NOMO-1 (cell line): Measurements from ENCODE around the gene HBEGF.
"Not testable (repeated sequence)": the region's sequence is repeated elsewhere in the genome, so short reads cannot be mapped to it uniquely, and the experiment has no call there.

Experiments used
- DNase-seq, 2 experiments: peaks; one replicate each; lab custom pipeline; 2025; ENCODE audit not compliant: unreplicated experiment in 2 of 2; lab: John Stamatoyannopoulos, UW

The HBEGF gene

DNA sequence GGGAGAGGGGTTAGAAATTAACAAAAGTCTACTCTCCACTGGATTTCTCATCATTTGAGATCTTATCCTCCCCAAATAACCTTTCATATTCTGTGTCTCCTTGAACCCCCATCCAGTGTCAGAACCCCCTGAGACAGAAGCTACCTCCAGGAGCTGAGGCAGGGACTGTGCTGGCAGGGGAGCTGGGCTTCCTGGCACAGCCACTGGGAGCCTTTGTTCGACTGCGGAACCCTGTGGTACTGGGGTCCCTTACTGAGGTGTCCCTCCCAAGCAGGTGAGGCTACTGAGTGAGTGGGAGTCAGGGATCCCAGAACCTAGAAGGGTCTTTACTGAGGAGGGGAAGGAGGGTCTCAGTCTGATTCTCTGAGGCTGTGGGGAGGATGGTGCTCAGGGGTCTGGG lies 15.5 kb upstream of the HBEGF start:
- DNase-seq: no peak

DNA sequence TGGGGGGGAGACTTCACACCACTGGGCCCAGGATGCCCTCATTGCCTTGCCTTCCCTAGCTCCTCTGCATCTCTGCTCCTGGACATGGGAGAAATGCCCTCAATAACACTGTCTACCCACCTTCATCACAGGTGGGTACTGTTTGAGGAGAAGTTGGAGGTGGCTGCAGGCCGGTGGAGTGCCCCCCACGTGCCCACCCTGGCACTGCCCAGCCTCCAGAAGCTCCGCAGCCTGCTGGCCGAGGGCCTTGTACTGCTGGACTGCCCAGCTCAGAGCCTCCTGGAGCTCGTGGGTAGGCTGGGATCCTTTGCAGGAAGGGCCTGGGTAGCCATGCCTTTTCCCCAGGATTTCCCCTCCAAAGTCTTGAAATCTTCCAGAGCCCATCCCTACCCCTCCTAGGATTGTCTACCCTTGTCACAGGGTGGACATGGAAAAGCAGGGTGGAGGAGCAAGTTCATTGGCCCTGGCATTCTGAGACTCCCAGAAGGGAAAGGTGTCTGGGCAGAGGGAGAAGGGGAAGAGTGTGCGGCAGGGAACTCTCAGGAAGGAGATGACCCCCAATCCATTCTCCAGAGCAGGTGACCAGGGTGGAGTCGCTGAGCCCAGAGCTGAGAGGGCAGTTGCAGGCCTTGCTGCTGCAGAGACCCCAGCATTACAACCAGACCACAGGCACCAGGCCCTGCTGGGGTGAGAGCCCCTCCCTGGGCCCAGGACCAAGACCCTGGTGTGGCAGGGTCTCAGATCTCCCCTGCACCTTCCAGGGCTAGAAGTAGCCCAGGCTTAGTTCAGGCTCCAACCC lies 14.5 kb upstream of the HBEGF start:
- DNase-seq: no peak

DNA sequence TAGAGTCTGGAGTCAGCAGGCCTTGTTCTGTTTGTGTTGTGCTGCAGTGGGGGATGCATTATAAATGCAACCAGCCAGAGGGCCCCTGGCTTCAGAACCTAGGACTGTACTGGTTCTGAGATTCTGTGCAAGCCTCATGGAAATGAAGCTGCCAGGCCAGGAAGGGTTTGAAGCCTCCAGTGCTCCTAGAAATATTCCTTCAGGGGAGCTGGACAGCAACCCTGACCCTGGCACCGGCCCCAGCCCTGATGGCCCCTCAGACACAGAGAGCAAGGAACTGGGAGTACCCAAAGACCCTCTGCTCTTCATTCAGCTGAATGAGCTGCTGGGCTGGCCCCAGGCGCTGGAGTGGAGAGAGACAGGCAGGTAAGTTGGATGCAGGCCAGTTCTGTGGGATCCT lies 13.7 kb upstream of the HBEGF start, which contains the start of gene SLC4A9:
Gene SLC4A9, plus strand, starts transcription at position 94 of the 400 bp plus-strand sequence. Its CDS starts 43 bp downstream, at position 137.
- DNase-seq: no peak

DNA sequence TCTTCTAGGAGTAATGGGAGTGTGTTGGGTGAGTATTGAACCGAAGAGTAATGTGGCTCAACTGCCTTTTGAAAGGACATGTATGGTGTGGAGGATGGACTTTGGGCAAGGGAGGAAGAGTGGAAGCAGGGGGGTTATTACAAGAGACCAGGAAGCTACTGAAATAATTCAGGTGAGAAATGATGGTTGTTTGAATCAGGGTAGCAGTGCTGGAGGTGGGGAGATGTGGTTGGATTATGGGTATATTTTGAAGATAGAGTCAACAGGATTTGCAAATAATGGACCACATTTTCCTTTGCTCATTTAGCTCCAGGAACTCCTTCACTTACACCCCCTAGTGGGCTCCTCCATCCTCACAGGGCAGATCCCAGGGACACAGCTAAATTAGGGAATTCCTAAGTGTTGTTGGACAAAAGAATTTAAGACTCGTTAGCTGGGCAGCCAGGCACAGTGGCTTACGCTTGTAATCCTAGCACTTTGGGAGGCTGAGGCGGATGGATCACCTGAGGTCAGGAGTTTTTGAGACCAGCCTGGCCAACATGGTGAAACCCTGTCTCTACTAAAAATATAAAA lies 12.4 kb upstream of the HBEGF start:
- DNase-seq: no peak

DNA sequence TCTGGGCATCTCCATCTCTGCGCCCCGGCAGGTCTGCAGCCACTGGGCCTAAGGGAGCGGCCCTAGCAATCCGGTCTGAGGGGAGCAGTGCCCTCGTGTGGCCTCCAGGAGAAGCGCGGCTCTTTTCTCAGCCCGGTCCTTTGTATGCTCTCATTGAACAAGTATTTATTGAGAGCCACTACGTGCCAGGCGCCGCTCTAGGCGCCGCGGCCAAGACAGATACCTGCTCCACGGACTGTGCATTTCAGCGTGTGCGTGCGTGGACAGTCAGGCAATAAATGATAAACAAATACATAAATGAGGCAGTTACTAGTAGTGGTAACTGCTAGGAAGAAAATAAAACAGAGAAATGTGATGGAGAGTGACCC lies 11.3 kb upstream of the HBEGF start:
- peak; percentile 84 to 86 for DNase-seq

DNA sequence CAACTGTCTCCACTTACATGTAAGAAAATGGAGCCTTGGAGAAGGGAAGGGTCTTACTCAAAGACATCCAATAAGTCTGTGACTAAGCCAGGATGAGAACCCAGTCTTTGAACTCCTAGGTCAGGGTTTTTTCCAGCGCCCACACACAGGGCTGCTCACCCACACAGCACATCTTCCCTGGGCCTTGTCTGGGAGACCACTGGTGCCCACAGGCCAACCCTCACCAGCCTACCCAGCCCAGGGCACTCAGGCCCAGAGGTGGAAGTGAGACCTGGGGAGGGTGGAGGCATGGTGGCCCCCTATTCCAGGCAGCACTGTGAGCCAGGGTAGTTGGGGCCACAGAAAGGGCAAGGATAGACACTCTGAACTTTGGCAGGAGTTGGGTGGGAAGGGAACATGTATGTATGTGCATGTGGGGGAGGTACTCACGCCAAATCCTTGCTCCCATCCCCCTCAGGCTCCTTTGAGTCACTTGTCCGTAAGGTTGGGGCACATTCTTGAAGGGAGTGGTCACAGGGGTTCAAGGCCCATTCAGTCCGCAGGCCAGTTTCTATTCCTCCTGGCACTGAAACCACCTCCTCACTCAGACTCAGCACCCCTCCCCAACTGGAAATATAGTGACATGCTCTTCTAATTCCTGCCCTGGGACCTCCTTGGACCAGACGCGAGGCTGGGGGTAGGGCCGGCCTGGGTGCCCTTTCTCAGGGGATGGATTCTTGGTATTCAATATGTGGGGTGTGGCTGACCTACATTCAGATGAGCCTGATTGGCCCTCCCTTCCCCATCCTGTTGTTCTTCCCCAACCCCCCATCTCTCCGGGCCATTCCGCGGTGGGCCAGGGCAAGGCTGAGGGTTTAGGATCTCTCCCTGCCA lies 10.7 kb upstream of the HBEGF start:
- DNase-seq: peak; percentile 30 to 32

DNA sequence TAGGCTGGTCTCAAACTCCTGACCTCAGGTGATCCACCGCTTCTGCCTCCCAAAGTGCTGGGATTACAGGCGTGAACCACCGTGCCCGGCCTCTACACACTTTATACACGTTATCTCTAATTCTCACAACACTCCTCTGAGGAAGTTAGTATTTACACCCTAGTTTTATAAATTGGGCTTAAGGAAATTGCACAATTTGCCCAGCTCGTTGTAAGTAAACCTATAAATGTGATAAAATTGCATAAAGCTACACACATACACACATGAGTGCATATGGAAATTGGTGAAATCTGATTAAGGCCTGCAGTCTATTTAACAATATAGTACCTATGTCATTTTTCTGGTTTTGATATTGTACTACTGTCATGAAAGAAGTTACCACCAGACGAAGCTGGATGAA lies 9.1 kb upstream of the HBEGF start:
- DNase-seq: peak; percentile 80

DNA sequence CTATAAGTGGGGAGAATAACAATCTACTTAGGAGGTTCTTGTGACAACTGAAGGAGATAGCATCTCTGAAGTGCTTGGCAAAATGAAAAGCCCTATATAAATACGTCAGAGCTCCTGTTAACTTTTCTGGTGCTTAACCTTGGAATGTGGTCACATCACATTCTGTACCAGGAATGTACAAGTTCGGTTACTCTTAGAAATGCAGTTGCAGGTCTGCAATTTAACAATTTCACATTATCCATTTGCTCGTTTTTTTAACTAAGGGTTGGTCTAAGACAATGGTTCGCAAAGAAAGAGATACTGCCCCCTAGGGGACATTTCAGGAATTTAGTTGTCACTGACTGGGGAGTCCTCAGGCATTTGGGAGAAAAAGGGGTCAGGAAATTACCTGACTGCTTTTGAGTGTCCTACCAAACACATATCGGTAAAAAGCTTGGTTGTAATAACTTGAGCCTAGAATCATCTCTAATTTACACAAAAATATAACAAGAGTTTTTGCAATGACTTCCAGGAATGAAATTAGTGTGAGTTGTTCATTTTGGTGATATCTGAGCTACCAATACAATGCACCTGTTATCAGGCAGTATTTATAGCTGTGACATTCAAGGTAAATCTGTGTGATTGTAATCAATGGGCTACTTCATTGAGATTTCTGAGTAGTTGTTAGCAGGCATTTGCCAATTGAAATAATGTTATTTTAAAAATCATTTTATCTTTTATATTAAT lies 5.4 kb upstream of the HBEGF start:
- peak; percentile 32 to 54 for DNase-seq

DNA sequence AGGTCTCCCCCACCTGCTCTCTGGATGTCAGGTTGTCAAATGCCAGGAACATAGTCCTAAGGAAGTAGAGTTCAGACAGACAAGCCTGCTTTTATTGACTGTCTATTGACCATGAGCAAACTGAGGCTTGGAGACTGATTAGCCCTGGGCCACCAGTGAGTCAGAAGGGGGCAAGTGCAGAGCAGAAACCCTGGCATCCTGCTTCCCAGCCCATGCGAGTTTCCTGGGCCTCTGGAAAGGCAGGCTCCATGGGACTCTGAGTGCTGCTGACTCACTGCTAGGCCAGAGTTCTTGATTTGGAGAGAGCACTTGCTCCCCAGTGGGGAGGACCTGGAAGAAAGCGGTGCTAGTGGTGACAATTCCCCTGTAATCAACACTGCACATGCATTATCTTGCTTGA lies 2.8 kb upstream of the HBEGF start:
- no peak for DNase-seq

DNA sequence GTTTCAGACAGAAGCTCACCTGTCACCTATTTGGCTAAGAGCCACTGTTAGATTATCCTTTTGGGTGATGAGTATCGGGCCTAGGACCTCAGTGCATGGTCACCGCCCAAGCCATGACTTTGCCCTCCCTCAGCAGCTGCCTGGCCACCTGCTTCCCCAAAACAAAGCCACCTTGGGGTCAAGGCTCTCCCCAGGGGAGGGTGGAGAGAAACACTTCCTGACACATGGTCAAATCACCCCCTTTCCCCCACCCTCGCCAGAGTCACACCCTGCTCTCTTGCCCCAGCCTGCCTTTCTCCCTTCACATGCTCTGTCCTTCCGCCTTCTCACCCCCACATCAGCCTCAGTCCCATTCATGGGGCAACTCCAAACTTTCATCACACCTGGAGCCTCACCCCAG lies 1.7 kb upstream of the HBEGF start:
- no peak for DNase-seq

DNA sequence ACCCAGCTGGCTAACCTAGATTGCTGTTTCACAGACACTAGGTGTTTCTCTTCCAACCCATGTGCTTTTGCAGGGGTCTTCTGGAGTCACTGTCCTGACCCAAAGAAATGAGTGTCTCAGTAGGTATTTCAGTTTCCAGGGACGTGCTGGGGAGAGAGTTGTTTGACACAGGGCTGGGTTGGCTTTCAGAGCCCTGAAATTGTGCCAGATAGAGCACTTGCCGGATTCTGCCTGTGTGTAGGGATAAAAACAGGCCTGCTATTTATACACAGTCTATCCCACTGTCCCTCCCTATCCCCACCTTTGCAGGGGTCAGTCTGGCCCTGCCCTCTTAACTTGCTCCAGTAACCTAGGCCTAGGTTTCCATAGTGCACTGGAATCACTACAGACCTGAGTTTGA lies 957 bp upstream of the HBEGF start:
- DNase-seq: no peak

DNA sequence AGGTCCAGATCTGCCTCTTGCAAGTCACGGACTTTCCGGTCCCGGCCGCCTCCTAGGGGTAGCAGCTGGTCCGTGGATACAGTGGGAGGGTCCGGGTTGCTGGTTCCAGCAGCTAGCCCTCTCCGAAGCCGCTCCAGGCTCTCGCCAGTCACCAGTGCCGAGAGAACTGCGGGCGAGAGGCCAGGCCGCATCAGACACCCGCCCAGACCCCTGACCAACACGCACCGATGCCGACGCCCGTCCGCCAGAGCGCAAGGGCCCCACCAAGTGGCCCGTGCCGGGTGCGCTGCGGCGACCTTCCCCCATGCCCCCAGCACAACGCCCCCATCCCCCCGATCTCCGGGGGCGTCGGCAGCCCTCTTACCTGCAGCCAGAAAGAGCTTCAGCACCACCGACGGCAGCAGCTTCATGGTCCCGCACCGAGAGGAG lies 470 bp downstream of the HBEGF start:
- DNase-seq: peak; percentile 55 to 58

DNA sequence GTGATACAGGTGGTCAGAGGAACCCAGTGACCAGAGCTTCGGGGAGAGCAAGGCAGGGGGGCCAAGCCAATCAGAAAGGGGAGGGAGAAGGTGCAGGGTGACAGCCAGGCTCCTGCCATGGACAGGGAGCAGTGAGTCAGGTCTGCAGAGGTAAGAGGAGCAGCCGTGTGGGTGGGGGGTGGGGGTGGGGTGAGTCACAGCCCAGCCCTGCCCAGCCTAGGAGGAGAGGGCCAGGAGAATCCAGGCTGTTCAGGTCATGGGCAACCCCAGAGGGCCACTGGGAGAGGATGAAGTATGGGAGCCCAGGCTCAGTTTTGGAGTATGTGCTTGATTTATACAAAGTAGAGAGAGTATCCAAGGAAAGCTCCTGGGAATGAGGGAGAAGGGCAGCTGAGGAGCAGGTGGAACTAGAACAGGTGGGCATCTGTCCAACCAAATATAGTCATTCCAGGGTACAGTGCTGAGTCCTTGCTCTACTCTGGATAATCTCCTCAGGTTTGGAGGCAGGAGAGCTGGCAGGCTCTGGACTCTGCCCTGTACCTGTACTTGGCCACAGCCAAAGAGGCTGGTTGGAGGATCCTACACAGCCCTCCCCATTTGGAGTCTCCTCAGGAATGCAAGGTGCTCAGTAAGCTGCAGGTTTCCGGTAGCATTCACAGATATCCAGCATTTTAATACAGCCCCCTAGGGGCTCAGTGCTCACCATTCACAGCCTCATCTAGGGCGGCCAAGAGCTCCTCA lies 1.6 kb downstream of the HBEGF start:
- no peak for DNase-seq

DNA sequence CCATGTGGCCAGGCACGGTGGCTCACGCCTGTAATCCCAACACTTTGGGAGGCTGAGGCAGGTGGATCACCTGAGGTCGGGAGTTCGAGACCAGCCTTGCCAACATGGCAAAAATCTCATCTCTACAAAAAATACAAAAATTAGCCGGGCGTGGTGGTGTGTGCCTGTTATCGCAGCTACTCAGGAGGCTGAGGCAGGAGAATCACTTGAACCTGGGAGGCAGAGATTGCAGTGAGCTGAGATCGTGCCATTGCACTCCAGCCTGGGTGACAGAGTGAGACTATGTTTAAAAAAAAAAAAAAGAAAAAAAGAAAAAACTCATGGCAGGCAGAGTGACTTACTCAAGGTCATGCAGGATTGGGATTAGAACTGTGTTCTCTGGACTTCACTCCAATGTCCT lies 2.6 kb downstream of the HBEGF start:
- DNase-seq: not testable (repeated sequence)

DNA sequence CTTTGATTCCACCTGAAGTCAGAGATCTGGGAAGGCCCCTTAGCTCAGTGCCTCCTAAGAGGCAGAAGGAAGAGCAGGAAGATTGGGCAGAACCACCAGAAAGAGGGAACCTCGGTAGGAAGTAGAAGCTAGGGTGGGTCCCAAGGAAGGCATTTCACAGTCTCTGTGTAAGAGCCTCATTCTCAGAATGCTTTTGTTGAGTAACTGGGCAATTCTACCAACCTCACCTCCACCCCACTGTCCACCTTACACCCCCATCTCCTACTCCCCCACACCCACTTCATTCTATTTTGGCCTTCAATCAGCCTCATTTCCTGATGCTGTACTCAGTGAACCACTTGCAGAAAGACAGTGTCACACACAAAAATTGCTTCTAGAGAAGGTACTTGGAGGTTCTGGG lies 3.5 kb downstream of the HBEGF start:
- peak; percentile 28 to 32 for DNase-seq

DNA sequence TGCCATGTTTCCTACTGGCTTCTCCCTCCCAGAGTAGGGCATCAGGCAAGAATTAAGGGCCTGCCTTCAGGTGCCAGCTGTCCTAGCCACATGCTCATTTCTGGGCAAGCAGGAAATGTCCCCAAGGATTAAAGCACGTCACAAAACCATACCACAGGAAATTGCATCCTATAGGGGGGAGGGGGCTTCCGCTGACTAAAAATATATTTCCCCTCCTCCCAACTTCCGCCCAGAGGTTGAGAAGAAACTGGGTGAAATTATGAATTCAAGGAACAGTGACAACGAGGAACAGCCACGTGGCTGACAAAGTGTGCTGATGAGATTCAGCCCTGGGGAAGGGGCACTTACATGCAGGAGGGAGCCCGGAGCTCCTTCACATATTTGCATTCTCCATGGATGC lies 4.1 kb downstream of the HBEGF start:
- peak; percentile 85 to 88 for DNase-seq

DNA sequence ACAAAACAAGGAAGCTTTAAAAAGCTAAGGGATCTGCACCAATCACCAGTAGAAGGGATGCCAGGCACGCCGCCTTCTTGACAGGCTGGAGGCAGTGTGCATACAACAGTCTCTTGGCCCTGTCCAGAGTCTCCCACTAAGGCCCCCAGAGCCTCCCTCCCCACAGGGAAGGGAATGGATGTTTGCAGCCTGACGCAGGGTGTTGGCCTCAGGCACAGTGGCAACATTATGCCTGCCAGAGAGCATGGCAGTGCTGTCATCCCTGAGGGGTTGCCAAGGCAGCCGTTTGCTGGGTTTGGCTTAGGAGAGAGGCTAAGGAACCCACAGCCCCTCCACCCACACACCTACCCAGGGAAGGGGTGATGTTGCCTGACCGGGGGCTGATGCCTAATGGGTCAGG lies 4.8 kb downstream of the HBEGF start:
- DNase-seq: no peak

DNA sequence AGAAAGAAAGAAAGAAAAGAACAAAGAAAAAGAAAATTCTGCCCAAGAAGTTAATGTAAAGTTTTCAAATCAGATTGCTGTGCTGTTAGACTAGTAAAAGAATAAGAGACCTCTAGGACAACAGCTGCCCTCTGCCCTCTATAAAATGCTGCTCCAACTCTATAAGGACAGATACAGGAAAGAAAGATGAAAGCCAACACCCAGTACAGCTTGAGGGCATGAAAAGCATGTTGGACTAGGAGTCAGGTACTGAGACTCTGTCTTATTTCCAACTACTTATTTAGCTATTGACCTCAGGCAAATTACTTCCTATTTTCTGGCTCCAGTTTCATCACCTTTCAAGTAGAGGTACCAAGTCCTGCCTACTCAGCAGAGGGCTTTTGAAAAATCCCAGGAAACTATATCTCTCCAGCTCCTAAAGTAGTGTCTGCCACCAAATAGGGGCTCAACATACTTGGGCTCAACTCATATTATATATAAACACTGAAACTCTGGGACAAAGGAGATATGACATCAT lies 5.7 kb downstream of the HBEGF start:
- DNase-seq: peak; percentile 33 to 71

DNA sequence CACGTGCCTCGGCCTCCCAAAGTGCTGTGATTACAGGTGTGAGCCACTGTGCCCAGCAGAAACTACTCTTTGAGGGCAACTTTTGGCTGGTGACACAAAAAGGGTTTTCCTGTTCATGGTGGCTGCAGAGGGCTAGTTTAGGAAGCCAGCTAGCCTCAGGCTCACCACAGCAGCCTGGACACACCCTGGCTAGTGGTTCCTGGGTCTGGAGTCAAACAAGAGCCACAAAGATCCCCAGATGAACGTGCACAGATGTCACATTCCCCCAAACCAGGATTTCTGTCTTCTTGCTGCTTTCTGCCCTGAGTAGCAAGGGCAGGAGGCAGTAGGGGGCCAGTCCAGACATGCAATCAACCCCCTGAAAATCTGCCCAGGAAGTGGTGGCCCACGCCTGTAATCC lies 6.8 kb downstream of the HBEGF start:
- DNase-seq: no peak

DNA sequence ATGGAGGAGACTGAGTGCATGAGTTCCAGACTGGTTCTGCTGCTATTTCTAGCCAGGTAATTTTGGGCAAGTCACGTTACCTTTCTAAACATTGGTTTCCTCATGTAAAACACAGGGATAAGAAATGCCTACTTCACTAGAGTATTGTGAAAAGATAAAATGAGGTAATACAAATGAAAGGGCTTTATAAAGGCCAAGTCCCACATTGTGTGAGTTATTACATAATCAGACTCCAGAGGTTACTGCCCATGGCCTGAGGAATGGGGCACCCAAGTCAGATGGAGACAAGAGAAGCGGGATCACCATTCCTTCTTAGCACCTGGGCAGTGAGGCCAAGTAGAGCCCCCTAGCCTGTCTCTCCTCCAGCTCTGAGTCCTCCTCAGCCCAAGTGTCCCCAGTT lies 7.5 kb downstream of the HBEGF start:
- no peak for DNase-seq
